A673 (cell line): ENCODE data around the gene SCAP.

ENCODE experiments used
- CTCF ChIP-seq: fragments of 300-800, 200-600 bp; sonication (generic); conservative IDR thresholded peaks from 2 replicates; pipeline ENCODE4 v1.5.1; 2017; ENCODE audit warnings: low read depth, mild to moderate bottlenecking, antibody characterized with exemption, low read length, moderate library complexity, mixed read lengths
- EZH2 ChIP-seq: fragments of 200-600 bp; sonication (generic); IDR thresholded peaks from 2 replicates; pipeline ENCODE4 v1.6.1; 2017; ENCODE audit warnings: borderline replicate concordance, low read depth, mild to moderate bottlenecking, mixed read lengths, antibody characterized with exemption, low read length; ENCODE audit not compliant: poor library complexity, severe bottlenecking

GRCh38 chr3:47515864-47516319 lies 40.2 kb upstream of the SCAP start:
- TF ChIP-seq CTCF = no peak
- TF ChIP-seq EZH2 = no peak
